HG02943 (cell line): ENCODE data around the gene SH2D3C.

ENCODE experiments used
- ATAC-seq: cut with Tn5 transposase; IDR thresholded peaks from one replicate; pipeline ENCODE4 v1.9.1; 2021; ENCODE audit warnings: mild to moderate bottlenecking, low read depth, moderate library complexity; ENCODE audit not compliant: unreplicated experiment

The SH2D3C gene

GRCh38 chr9:127809002-127809539 lies 30.6 kb upstream of the SH2D3C start:
- no peak for ATAC-seq

GRCh38 chr9:127808347-127809001 lies 30.0 kb upstream of the SH2D3C start:
- no peak for ATAC-seq

- ATAC-seq = no peak
Measured at GRCh38 chr9:127806871-127807270, 28.4 kb upstream of the SH2D3C start.

DNA sequence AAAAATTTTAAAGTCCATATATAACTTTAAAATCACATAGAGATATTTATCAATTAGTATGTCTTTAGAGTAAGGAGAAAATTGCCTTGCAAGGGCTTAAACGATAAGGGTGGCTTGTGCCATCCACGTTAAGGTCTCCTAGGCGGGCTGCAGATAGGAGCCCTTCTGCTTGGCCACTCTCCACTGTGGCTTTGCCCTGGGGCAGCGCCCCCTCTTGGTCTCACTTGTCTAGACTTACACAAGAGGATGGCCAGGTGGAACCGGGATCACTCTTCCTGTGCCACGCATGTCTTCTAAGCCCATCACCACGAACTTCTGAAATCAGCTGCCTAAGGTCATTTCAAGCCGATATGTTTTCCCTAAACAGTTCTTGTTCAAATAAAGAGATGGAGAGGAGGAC lies 27.2 kb upstream of the SH2D3C start:
- ATAC-seq = no peak

GRCh38 chr9:127803507-127804352 lies 25.3 kb upstream of the SH2D3C start:
- ATAC-seq = no peak

GRCh38 chr9:127802576-127803443 lies 24.3 kb upstream of the SH2D3C start, which contains the start of gene FPGS:
Gene FPGS, plus strand, starts transcription at chr9:127802882. Its CDS starts 43 bp downstream, at chr9:127802925.
- ATAC-seq = peak; percentile 56

DNA sequence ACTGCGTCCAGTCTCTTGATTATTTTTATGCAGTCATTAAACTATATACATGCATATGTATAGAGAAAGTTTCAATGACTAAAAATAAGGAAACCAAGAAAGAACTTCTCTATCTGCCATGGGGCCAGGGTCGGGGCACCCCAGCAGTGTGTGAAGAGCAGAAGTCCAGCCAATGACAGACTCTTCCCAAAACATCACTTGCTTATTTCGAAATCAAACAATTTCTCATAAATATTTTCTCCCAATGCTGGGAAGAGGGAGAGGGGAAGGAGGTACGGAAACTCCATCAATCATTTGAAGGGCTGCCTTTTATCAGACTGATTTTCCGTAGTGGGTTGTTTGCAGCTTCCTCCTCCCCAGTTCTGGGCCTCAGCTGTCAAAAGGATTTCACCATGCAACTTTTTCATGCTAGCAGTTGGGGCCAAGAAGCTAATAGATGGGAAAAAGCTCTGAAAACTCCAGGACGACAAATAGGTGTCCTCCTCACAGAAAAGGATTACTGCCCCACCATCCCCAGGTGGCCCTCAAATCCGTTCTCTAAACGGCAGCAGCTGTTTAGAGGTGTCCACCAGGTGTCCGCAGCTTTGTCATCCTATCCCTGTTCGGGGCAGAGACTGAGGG lies 23.6 kb upstream of the SH2D3C start:
- ATAC-seq = no peak

GRCh38 chr9:127796852-127797370 lies 18.4 kb upstream of the SH2D3C start:
- ATAC-seq = no peak

GRCh38 chr9:127796225-127796813 lies 17.9 kb upstream of the SH2D3C start:
- no peak for ATAC-seq

DNA sequence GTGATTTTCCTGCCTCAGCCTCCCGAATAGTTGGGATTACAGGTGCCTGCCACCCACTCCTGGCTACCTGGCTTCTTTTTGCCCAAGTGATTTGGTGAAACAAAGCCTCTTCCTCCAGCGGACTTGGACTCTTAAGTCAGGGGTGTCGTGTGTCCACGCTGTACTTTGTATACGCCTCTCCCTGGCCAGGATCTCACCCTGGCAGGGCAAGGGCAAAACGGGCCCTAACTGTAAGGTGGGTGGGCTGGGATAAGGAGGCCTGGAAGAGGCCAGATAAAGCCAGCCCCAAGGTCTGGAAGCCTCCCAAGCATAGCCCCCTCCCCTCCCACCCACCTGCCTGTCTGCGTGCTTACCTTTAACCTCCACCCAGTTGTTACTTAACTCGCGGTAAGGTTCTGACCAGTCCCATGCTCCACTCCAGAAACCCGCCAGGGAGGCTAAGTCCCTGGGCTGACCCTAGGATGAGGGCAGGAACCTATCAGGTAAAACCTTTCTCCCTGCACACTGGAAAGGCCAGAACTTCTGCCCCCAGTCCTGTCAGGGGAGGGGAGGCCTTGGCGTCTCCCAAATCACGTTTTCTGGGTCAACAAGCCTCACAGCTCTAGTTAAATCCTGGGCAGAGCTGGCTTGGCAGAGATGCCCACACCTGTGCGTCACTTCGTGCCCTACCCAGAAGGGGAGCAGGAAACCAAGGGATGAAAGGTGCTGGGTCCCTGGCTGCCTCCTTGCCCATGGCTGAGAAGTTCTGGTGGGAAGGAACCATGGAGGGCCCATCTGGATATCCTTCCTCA lies 15.7 kb upstream of the SH2D3C start:
- ATAC-seq = no peak

- no peak for ATAC-seq
Measured at GRCh38 chr9:127793093-127793708, 14.7 kb upstream of the SH2D3C start.

DNA sequence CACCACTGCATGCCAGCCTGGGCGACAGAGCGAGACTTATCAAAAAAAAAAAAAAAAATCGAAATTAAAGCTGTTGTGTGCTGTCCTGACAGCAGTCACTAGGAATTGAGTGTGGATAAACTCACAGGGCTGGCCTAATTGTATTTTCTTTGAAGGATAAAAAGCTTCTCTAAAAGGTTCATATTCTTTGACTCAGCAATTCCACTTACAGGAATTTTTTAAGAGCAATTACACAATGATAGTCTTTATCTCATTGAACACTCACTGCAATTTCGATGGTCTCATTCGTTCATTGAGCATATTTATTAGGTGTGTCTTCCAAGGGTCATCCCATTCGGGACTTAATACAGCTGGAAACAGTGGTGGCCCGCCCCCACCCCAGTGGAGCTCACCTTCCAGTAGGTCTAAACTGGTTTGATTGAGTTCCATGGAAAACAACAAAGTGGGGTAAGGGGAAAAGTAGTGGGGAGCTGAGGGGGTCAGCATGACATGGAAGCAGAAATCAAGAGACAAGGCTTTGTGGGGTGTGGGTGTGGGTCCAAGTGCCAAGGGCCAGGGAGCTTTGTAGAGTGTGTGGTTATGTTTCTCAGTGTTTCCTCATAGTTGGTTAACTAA lies 14.1 kb upstream of the SH2D3C start:
- ATAC-seq = no peak

GRCh38 chr9:127791085-127791484 lies 12.6 kb upstream of the SH2D3C start:
- no peak for ATAC-seq

DNA sequence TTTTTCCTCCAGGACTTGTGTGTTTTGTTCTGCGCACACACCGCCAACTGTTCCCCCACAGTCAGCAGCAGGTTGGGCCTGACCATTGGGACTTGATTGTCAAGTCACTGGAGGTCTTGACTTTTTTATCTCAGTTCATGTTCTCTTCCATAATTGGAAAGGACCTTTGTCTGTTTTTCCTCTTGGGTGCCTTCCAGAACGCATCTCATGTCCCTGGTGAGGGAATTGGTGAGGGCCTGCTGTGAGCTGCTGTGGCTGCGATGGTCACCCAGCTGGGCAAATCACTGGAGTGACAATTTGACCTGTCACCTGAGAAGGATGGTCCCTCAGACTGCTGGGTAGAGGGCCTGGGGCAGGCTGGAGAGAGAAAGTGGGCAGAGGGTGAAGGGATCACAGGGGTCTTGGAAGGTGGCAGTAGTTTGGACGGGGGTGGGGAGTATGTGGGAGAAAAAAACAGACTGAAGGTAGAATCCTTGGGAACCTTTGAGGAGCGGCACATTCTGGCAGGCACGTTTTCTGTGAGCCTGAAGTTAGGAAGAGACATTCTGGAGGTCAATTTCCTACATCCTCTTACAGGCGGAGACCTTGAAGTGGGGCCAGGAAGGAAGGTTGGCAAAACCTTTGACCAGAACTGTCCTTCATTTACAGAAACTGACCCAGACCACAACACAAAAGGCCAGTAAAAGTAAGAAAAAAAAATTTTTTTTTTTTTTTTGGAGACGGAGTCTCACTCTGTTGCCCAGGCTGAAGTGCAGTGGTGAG lies 11.8 kb upstream of the SH2D3C start:
- no peak for ATAC-seq

DNA sequence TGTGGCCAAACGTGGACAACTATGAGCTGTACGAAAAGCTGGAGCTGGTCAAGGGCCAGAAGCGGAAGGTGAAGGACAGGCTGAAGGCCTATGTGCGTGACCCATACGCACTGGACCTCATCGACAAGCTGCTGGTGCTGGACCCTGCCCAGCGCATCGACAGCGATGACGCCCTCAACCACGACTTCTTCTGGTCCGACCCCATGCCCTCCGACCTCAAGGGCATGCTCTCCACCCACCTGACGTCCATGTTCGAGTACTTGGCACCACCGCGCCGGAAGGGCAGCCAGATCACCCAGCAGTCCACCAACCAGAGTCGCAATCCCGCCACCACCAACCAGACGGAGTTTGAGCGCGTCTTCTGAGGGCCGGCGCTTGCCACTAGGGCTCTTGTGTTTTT lies 10.7 kb upstream of the SH2D3C start:
- no peak for ATAC-seq

DNA sequence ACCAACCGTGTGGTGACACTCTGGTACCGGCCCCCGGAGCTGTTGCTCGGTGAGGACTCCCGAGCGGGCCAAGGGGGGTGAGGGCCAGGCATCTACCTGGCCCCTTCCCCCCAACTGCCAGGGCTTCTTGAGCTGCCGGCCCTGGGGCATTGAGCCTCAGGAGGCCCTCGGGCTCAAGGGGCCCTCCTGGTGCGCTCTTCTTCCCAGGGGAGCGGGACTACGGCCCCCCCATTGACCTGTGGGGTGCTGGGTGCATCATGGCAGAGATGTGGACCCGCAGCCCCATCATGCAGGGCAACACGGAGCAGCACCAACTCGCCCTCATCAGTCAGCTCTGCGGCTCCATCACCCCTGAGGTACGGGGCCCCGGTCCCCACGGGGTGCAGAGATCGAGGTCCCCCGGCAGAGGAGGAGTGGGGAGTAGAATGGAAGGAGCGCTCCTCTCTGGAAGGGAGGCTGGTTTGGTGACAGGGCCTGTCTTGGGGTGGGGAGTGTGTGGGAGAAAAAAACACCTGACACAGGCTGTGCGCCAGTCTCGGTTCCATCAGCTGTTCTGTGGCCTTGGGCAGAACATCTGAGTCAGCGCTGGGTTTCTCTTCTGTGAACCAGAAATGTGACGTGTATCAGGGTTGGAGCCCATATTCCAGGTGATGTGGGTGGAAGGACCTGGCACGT lies 10.0 kb upstream of the SH2D3C start:
- no peak for ATAC-seq

DNA sequence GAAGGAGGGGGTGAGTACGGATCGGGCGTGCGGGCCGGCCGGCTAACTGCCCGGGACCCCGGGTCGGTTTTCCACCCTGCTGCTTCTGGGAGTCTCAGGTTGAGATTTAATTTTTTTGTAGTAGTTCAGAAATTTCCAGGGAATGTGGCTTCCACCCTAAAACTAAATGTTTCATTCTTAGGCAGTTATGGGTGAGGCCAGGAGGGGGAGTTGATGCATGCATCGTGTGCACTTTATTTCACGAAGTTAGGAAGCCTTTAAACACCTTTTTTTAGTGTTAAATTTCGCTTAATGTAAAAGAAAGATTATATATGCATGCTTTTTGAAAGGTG lies 8.3 kb upstream of the SH2D3C start:
- ATAC-seq = no peak
